SK-N-MC (cell line): ENCODE measurements around the gene ZNF263.

Experiments used
- EZH2 ChIP-seq: fragments of 200-600 bp; sonication (generic); IDR thresholded peaks from one replicate; pipeline ENCODE4 v1.6.1; 2017; ENCODE audit warnings: antibody characterized with exemption
- POLR2AphosphoS5 ChIP-seq: IDR thresholded peaks from 2 replicates; pipeline ENCODE4 v1.6.1; 2012; ENCODE audit warnings: mild to moderate bottlenecking, low read depth, low read length, borderline replicate concordance

DNA sequence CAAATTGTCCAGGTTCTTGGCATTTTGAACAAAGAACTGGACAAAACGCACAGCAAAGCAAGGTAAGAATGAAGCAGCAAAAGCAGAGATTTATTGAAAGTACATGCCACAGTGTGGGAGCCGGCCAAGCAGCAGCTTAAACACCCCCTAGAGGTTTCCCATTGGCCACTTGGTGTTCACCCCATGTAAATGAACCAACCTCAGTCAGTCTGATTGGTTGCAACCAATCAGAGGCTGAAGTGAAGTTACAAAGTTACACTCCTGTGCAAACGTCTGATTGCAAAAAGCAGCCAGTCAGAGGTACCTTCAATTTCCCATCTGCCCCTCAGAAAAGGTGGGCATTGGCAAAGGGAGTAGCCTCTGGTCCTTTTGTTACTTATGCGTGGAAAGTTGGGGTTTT, 8.8 kb upstream of the ZNF263 start:
- TF ChIP-seq POLR2AphosphoS5 (no peak), EZH2 (no peak)
